Purkinje cell (primary cell): ENCODE data around the gene FERMT3. TPM values are rescaled to one million over a fixed set of nuclear protein-coding genes. Genes with fewer than 3 reads are reported as not detected.

ENCODE experiments used
- polyA plus RNA-seq: library from polyadenylated mRNA; unstranded; fragments of >200 nt; fragmentation: Nextera tagmentation; gene quantifications from 2 replicates; pipeline ENCODE4 v1.2.1, GENCODE V29; 2014

Gene FERMT3
- polyA plus RNA-seq: not detected in 2 replicates

GRCh38 chr11:64206457-64207255 lies at the start of gene FERMT3:
FERMT3 (plus strand) TSS chr11:64206721; CDS start chr11:64207365, 644 bp downstream.

GRCh38 chr11:64165842-64166635 lies 40.5 kb upstream of the FERMT3 start, which contains the start of gene MACROD1:
MACROD1 (minus strand) TSS chr11:64166113; CDS start chr11:64165994, 119 bp downstream.

GRCh38 chr11:64185693-64186491 lies 20.6 kb upstream of the FERMT3 start, which contains the start of gene STIP1:
STIP1 (plus strand) TSS chr11:64186171; CDS start chr11:64186262, 91 bp downstream.

GRCh38 chr11:64225608-64226506 lies 19.3 kb downstream of the FERMT3 start, which contains the start of the genes NUDT22 and TRPT1:
NUDT22 (plus strand) TSS chr11:64226274; CDS start chr11:64226653, 379 bp downstream.
TRPT1 (minus strand) TSS chr11:64226186; CDS start chr11:64225860, 326 bp downstream.

DNA sequence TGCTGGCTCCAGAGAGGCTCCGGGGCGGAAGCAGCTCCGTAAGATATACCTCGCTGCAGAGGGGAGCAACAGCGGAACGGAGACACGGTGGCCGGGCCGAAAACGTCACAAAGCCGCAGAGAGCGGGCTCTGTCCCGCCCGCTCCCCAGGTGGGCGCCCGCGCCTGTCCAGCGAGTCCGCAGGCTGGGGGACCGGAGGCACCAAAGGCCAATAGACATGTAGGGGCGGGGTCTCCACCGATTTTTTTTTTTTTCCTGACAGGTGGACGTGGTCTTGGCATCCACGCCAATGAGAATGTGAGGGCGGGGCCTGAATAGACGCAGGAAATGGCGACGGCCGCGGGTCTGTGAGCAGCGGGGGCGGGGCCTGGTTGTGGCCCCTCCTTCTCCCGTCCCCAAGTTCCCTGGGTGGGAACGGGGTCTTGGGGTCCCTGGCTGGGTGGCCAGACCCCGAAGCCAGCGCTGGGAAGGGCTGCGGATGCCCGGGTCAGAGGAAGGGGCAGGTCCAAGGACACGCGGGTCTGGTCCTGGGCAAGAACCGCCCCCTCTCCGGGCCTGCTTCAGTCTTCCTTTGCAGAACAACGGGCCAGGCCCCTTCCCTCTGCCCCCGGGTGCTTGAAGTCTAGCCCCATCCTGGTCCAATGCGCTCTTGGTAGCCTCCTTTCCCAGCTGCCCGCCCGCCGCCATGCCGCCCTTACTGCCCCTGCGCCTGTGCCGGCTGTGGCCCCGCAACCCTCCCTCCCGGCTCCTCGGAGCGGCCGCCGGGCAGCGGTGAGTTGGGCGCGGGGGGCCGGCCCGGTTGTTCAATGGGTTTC lies 23.9 kb downstream of the FERMT3 start, which contains the start of gene DNAJC4:
Gene DNAJC4 (plus strand): TSS at position 378 of the 814 bp plus-strand sequence. CDS start 307 bp downstream, at position 685.

GRCh38 chr11:64233913-64234586 lies 27.5 kb downstream of the FERMT3 start, which contains the start of gene VEGFB:
VEGFB (plus strand) TSS chr11:64234584; CDS start chr11:64234834, 250 bp downstream.

DNA sequence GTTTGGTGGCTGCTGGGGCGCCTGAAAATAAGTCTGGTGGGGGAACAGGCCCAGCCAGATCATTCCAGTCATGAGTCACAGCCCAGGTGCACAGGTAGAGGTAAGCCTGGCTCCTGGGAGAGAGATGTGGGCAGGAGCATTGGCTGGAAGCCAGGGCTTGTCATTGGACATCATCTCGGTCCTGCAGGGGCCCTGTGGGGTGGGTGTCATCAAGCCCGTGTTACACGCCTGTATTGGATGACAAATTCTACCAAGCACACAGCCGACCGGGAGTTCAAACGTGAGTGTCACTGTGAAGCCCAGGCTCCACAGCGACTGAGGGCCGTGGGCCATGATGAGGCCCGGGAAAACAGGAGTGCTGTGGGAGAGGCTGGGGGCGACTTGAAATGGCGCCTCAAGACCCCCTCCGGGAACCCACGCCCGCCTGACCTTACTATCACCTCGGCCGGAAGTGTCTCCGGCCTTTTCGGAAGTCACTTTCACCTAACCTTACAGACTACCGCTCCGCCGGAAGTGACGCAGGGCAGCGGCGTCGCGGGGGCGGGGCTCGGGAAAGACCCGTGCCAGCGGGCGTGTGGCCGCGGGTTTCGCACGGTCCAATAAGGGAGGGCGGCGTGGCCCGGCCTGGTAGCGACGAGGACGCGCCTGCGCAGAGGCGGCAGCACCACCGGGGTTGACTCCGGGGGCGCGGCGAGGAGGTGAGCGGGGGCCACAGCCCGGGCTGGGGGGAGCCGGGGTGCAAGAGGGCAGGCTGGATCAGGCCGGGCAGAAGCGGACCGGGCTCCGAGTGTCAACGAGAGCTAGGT lies 34.1 kb downstream of the FERMT3 start, which contains the start of gene FKBP2:
Gene FKBP2 (plus strand): TSS at position 661 of the 806 bp plus-strand sequence. CDS start 1,293 bp downstream, outside the sequence.

GRCh38 chr11:64246871-64247728 lies 40.6 kb downstream of the FERMT3 start, which contains the start of gene PPP1R14B:
PPP1R14B (minus strand) TSS chr11:64246943; CDS start chr11:64246673, 270 bp downstream.

GRCh38 chr11:64251016-64251752 lies 44.7 kb downstream of the FERMT3 start, which contains the start of gene PLCB3:
PLCB3 (plus strand) TSS chr11:64251530; CDS start chr11:64251650, 120 bp downstream.

Other genes starting within 250 kb of the FERMT3 start
- 744 and 753 TPM in 2 replicates for gene COX8A, start 232.1 kb upstream of the FERMT3 start, polyA plus RNA-seq
- gene OTUB1, start 220.3 kb upstream of the FERMT3 start, polyA plus RNA-seq: 56.4 and 106 TPM in 2 replicates
- 0.59 TPM in 1 of 2 replicates, not detected in the other for gene FLRT1, start 170.8 kb upstream of the FERMT3 start, polyA plus RNA-seq
- 1.9 TPM in 1 of 2 replicates, not detected in the other for gene MACROD1, start 40.6 kb upstream of the FERMT3 start, polyA plus RNA-seq
- 43.6 and 47.9 TPM in 2 replicates for gene STIP1, start 20.6 kb upstream of the FERMT3 start, polyA plus RNA-seq
- 15.5 and 43.1 TPM in 2 replicates for gene TRPT1, start 19.5 kb downstream of the FERMT3 start, polyA plus RNA-seq
- gene NUDT22, start 19.6 kb downstream of the FERMT3 start, polyA plus RNA-seq: 8.7 and 9.8 TPM in 2 replicates
- 8.8 and 9.0 TPM in 2 replicates for gene DNAJC4, start 23.8 kb downstream of the FERMT3 start, polyA plus RNA-seq
- 9.3 and 11.2 TPM in 2 replicates for gene VEGFB, start 27.9 kb downstream of the FERMT3 start, polyA plus RNA-seq
- 387 and 624 TPM in 2 replicates for gene FKBP2, start 34.4 kb downstream of the FERMT3 start, polyA plus RNA-seq
- gene PPP1R14B, start 40.2 kb downstream of the FERMT3 start, polyA plus RNA-seq: 25.5 and 42.6 TPM in 2 replicates
- 6.8 and 9.9 TPM in 2 replicates for gene PLCB3, start 44.8 kb downstream of the FERMT3 start, polyA plus RNA-seq
- gene BAD, start 77.9 kb downstream of the FERMT3 start, polyA plus RNA-seq: 9.3 and 18.9 TPM in 2 replicates
- gene GPR137, start 79.1 kb downstream of the FERMT3 start, polyA plus RNA-seq: 4.4 and 8.0 TPM in 2 replicates
- 0.17 TPM in 1 of 2 replicates, not detected in the other for gene KCNK4, start 84.6 kb downstream of the FERMT3 start, polyA plus RNA-seq
- not detected in 2 replicates for gene CATSPERZ, start 93.6 kb downstream of the FERMT3 start, polyA plus RNA-seq
- 2.4 and 7.9 TPM in 2 replicates for gene ESRRA, start 98.8 kb downstream of the FERMT3 start, polyA plus RNA-seq
- gene TRMT112, start 110.8 kb downstream of the FERMT3 start, polyA plus RNA-seq: 247 and 261 TPM in 2 replicates
- 352 and 367 TPM in 2 replicates for gene PRDX5, start 111.4 kb downstream of the FERMT3 start, polyA plus RNA-seq
- not detected in 2 replicates for gene CCDC88B, start 133.5 kb downstream of the FERMT3 start, polyA plus RNA-seq
- gene RPS6KA4, start 152.4 kb downstream of the FERMT3 start, polyA plus RNA-seq: 0.46 and 0.67 TPM in 2 replicates